Measurements from ENCODE around the gene ACAP2. TPM values are rescaled to one million over a fixed set of nuclear protein-coding genes. Genes with fewer than 3 reads are reported as not detected.
"Not testable (repeated sequence)": the region's sequence is repeated elsewhere in the genome, so short reads cannot be mapped to it uniquely, and the experiment has no call there.

ACAP2 gene
- total RNA-seq, 4 donors from 2014 or later: 41.9 to 53.2 (median 48.0) TPM

DNA sequence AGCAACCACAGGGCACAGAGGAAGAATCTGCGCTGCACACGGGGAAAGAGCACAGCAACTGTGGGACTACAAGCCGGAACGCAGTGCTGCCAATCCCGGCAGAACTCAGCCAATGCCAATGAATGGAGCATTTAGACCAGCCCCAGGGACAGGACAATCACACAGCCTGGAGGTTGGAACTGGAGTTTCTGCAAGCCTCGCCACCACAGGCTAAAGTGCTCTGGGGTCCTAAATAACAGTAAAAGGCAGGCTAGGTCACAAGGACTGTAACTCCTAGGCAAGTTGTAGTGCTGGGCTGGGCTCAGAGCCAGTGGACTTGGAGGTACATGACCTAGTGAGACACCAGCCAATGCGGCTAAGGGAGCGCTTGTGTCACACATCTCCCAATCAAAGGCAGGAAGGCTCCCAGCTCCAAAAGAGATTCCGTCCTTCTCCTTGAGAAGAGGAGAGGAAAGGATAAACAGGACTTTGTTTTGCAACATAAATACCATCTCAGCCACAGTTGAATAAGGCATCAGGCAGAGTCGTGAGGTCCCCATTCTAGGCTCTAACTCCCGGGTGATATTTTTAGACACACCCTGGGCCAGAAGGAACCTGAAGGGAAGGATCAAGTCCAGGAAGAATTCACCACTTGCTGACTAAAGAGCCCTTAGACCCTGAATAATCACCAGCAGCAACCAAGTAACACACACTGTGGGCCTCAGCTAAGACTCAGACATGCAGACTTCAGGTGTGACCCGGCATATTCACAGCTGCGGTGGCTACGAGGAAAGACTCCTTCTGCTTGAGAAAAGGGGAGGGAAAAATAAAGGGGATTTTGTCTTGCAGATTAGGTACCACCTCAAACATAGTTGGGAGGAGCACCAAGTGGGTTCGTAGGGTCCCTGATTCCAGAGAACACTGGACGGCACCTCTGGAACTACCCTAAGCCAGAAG lies 86.4 kb downstream of the ACAP2 start:
- TF ChIP-seq EP300 (IDR thresholded peaks at IDR 0.05) (no peak), POLR2A (IDR thresholded peaks at IDR 0.05) (no peak), POLR2AphosphoS5 (IDR thresholded peaks at IDR 0.05) (no peak)
- TF ChIP-seq, protein P1, sequence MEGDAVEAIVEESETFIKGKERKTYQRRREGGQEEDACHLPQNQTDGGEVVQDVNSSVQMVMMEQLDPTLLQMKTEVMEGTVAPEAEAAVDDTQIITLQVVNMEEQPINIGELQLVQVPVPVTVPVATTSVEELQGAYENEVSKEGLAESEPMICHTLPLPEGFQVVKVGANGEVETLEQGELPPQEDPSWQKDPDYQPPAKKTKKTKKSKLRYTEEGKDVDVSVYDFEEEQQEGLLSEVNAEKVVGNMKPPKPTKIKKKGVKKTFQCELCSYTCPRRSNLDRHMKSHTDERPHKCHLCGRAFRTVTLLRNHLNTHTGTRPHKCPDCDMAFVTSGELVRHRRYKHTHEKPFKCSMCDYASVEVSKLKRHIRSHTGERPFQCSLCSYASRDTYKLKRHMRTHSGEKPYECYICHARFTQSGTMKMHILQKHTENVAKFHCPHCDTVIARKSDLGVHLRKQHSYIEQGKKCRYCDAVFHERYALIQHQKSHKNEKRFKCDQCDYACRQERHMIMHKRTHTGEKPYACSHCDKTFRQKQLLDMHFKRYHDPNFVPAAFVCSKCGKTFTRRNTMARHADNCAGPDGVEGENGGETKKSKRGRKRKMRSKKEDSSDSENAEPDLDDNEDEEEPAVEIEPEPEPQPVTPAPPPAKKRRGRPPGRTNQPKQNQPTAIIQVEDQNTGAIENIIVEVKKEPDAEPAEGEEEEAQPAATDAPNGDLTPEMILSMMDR (IDR thresholded peaks at IDR 0.05): no peak
- no peak overlapping the region for H3K4me3 ChIP-seq
- H3K27ac ChIP-seq: no peak overlapping the region
- H3K27me3 ChIP-seq: no peaks in the 10 kb centered on the region
- H3K4me1 ChIP-seq: peaks cover 2% of the 10 kb centered on the region
- DNase-seq (ENCODE audit: low spot score in 2 of 2): no peak
- no peaks in the 10 kb centered on the region for H3K9me3 ChIP-seq
- 81% methylated on average over 13 of the region's 16 CpGs for WGBS
- H3K36me3 ChIP-seq: peaks cover 9% of the 10 kb centered on the region

DNA sequence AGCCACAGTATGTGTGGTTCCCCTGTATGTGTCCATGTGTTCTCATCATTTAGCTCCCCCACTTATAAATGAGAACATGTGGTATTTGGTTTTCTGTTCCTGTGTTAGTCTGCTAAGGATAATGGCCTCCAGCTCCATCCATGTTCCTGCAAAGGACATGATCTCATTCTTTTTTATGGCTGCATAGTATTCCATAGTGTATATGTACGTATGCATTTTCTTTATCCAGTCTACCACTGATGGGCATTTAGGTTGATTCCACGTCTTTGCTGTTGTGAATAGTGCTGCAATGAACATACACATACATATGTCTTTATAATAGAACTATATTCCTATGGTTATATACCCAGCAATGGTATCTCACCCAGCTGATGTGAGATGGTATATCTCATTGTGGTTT lies 88.8 kb downstream of the ACAP2 start:
- not testable (repeated sequence) for H3K9me3 ChIP-seq; DNase-seq (ENCODE audit: low spot score in 2 of 2); H3K27me3 ChIP-seq; H3K4me3 ChIP-seq; H3K4me1 ChIP-seq; H3K27ac ChIP-seq
- H3K36me3 ChIP-seq: peaks cover 14% of the 10 kb centered on the region
- 45% methylated on average over 2 of the region's 2 CpGs for WGBS

DNA sequence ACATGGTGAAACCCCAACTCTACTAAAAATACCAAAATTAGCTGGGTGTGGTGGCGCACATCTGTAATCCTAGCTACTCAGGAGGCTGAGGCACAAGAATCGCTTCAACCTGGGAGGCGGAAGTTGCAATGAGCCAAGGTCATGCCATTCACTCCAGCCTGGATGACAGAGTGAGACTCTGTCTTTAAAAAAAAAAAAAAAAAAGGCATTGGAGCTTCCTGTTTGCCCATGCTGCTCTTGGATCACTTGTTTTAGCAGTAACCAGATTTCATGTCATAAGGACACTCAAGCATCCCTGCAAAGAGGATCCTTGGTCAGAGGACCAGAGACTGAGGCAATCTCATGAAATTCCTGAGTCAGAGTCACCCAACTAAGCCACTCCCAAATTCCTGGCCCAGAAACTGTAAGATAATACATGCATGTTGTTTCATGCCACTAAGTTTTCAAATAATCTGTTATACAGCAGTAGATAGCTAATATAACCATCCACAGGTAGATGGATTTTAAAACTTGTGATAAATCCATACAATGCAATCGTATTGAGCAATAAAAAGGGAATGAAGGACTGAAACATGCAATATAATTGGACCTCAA lies 89.8 kb downstream of the ACAP2 start:
- no peak overlapping the region for H3K4me3 ChIP-seq
- peaks cover 14% of the 10 kb centered on the region for H3K36me3 ChIP-seq
- TF ChIP-seq, protein P1 (IDR thresholded peaks at IDR 0.05): no peak
- TF ChIP-seq POLR2A (IDR thresholded peaks at IDR 0.05): no peak
- TF ChIP-seq POLR2AphosphoS5 (IDR thresholded peaks at IDR 0.05): no peak
- no peak for TF ChIP-seq EP300 (IDR thresholded peaks at IDR 0.05)
- peaks cover 2% of the 10 kb centered on the region for H3K4me1 ChIP-seq
- H3K9me3 ChIP-seq: no peaks in the 10 kb centered on the region
- DNase-seq (ENCODE audit: low spot score in 2 of 2): no peak
- no peaks in the 10 kb centered on the region for H3K27me3 ChIP-seq
- H3K27ac ChIP-seq: no peak overlapping the region
- WGBS: 74% methylated on average over 4 of the region's 4 CpGs

DNA sequence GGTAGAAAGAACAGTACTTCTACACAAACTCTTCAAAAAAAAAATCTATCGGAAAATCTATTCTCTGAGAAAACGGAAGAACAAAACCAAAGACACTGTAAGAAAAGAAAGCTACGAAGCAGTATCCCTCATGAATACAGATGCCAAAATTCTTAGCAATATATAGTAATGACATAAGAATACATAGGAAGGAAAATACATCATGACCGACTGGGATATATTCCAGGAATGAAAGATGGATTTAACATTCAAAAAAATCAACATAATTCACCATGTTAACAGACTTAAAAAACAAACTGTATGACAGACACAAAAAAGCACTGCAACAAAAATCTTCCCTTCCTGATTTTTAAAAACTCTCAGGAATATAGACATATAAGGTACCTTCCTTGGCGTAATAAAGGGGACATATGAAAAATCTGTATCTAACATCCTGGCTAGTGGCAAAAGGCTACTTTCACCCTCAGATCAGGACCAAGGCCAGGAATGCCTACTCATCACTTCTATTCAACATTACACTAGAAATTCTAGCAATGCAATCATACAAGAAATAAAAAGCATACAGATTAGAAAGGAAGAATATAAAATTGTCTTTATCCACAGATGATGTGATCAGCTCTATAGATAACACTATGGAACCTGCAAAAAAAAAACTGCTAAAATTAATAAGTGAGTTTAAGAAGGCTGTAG lies 94.2 kb downstream of the ACAP2 start:
- H3K36me3 ChIP-seq: peaks cover 4% of the 10 kb centered on the region
- no peak overlapping the region for H3K27ac ChIP-seq
- WGBS: 92% methylated on average over 5 of the region's 5 CpGs
- H3K9me3 ChIP-seq: no peaks in the 10 kb centered on the region
- TF ChIP-seq, protein P1 (IDR thresholded peaks at IDR 0.05): no peak
- no peak for TF ChIP-seq POLR2AphosphoS5 (IDR thresholded peaks at IDR 0.05)
- no peak for TF ChIP-seq POLR2A (IDR thresholded peaks at IDR 0.05)
- TF ChIP-seq EP300 (IDR thresholded peaks at IDR 0.05): no peak
- DNase-seq (ENCODE audit: low spot score in 2 of 2): no peak
- no peaks in the 10 kb centered on the region for H3K4me1 ChIP-seq
- H3K4me3 ChIP-seq: no peak overlapping the region
- no peaks in the 10 kb centered on the region for H3K27me3 ChIP-seq

DNA sequence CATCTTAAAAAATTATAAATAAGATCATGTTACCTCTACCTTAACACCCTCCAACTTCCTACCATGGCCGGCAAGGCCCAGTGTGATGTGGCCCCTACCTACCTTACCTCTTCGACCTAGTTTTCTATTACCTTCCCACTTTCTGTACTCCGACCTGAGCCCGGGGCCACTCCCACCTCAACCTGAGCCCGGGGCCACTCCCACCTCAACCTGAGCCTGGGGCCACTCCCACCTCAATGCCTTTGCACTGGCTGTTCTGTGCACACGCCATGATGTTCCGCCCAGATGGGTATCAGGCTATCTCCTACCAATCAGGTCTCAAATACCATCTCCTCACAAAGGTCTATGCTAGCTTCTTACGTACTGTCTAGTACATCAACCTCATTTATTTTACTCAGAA lies 105.1 kb downstream of the ACAP2 start:
- Histone ChIP-seq H3K27me3 (no peaks in the 10 kb centered on the region), H3K27ac (no peak overlapping the region), H3K9me3 (no peaks in the 10 kb centered on the region), H3K4me1 (no peaks in the 10 kb centered on the region), H3K4me3 (no peak overlapping the region), H3K36me3 (peaks cover 36% of the 10 kb centered on the region)
- DNase-seq (ENCODE audit: low spot score in 2 of 2): no peak
- TF ChIP-seq, protein P1 (IDR thresholded peaks at IDR 0.05): no peak
- TF ChIP-seq POLR2A (IDR thresholded peaks at IDR 0.05): no peak
- no peak for TF ChIP-seq EP300 (IDR thresholded peaks at IDR 0.05)
- no peak for TF ChIP-seq POLR2AphosphoS5 (IDR thresholded peaks at IDR 0.05)
- 97% methylated on average over 8 of the region's 8 CpGs for WGBS

Data from suprapubic skin (tissue), 4 donors.